Right cardiac atrium (tissue), 5 donors: ENCODE measurements around the gene PEX10. TPM values are rescaled to one million over a fixed set of nuclear protein-coding genes. Genes with fewer than 3 reads are reported as not detected.
"Not testable (repeated sequence)": the region's sequence is repeated elsewhere in the genome, so short reads cannot be mapped to it uniquely, and the experiment has no call there.

ENCODE experiments used
- ATAC-seq, 2 donors: fragments of 200-7000 bp; cut with Tn5 transposase; one replicate each; pipeline versions ENCODE4 v1.8.0 to v1.9.1; 2020; ENCODE audit warnings: moderate library complexity in 2 of 2, mild to moderate bottlenecking in 1 of 2
- DNase-seq, 3 donors: peaks; one replicate each; pipeline ENCODE4 v3.0.0-alpha.2; 2020
- H3K27ac ChIP-seq: one replicate; pipeline ENCODE4 v1.5.1; 2013; ENCODE audit warnings: mild to moderate bottlenecking, low read length, control low read depth, moderate library complexity
- H3K27me3 ChIP-seq: one replicate; pipeline ENCODE4 v1.6.1; 2013; ENCODE audit not compliant: control insufficient read depth, insufficient read depth
- H3K4me1 ChIP-seq: one replicate; pipeline ENCODE4 v1.6.1; 2013; ENCODE audit warnings: low read length; ENCODE audit not compliant: control insufficient read depth, insufficient read depth
- H3K4me3 ChIP-seq: one replicate; pipeline ENCODE4 v1.5.1; 2013; ENCODE audit warnings: low read length, control low read depth
- H3K9me3 ChIP-seq: one replicate; pipeline ENCODE4 v1.6.1; 2013; ENCODE audit warnings: low read length; ENCODE audit not compliant: control insufficient read depth
- WGBS: extraction: QIAGEN DNeasy Blood & Tissue Kit; methylation state at CpG from one replicate; pipeline ENCODE4 v1.1.7; 2013; 5-methylcytosine and 5-hydroxymethylcytosine counted together
- intact Hi-C, 4 donors: fragments of 100-400 bp; cut with DNase I; formaldehyde crosslinking; loops; one replicate each; pipeline versions ENCODE4 v1.11.0 to v1.14.0; 2022 to 2023
- polyA plus RNA-seq: library from polyadenylated mRNA; stranded (reverse); fragments of 200-250 nt; gene quantifications from one replicate; pipeline ENCODE4 v1.2.3, GENCODE V29; 2013
- total RNA-seq, 4 donors: library from RNA; stranded (reverse); fragmentation: NEBNext Ultra II Directional; extraction: Animal tissue kit (Norgen Biotek cat#: 25700); gene quantifications; one replicate each; pipeline ENCODE4 v1.2.1, GENCODE V29; 2021
- donor health status: healthy with polysubstance abuse.
- donor health status: DM: no; HTN: yes; CAD: no.
- donor health status: DM: no; HTN: no; CAD: no.
- donor health status: DM: no; HTN: yes; CAD: no; lungs with severe emphysema.
- donor health status: DM: yes; HTN: yes; CAD: no.

Gene PEX10
- total and polyA plus RNA-seq, 5 donors, result 11.4 to 16.0 (median 14.1) TPM

DNA sequence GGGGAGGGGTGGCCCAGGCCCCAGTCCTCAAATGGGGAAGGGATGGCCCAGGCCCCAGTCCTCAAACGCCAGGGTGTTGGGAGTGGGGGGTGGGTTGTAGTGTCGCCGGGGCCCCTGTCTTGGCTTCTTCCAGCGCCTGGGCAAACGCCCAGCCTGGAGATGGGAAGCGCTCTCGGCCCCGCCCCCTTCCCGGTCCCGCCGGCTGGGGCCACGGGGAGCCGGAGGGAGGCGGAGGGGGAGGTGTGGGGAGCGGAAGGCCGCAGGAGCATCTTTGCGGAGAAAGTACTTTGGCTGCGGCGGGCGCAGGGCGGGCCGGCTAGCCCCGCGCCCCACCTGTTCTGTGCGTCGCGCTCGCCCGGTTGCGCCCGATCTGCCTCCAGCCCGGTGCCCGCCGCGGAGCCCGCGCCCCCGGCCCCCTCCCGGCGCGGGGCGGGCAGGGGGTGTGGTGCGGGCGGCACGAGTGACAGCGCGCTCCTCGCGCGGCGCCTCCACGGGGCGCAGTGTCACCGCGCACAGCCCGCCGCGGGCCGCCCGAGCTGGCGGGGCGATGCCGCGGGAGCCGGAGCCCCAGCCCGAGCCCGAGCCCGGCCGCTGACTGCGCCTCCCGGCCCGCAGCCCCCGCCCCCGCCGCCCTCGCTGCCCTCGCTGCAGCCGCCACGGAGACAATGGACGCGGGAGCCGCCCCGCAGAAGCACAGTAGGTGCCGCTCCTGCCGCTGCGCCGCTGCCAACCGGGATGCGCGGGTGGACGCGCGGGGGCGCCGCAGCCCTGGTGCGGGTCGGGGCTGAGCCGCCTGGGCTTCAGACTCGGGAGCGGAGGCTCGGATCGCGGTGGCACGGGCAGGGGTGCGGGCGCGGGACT, 31.1 kb upstream of the PEX10 start:
- H3K9me3 ChIP-seq, result no peaks in the 10 kb centered on the region
- WGBS, result 2% methylated on average over 107 of the region's 107 CpGs
- no peaks in the 10 kb centered on the region for H3K4me1 ChIP-seq
- intact Hi-C loops, result loop anchor here in 1 of 4 donors (10.0 kb wide), 1 partner anchor 361 kb away; the partner anchor contains the start of gene TTC34
- no peak for ATAC-seq
- DNase-seq, result no peak
- no peaks in the 10 kb centered on the region for H3K27me3 ChIP-seq
- no peak overlapping the region for H3K4me3 ChIP-seq
- no peak overlapping the region for H3K27ac ChIP-seq

DNA sequence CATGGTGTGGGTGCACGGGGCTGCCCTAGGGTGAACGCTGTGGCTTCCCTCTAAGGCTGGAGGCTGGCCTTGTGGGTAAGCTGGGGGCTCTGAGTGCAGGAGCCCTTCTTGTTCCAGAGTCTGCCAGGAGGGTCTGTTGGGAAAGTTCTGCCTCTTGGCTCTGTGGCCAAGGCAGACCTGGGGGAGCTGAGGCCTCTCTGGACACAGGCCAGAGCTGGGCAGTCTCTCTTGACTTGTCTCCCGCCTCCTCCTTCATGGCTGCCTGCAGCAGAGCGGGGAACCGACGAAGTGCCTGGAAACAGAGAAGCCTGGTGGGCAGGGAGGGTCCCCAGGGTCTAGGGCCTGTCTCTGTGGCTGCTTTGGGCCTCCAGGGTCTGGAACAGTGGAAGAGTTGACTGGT, 30.3 kb upstream of the PEX10 start:
- DNase-seq (no peak), ATAC-seq (no peak)
- 54% methylated on average over 6 of the region's 6 CpGs for WGBS
- Histone ChIP-seq H3K4me1 (no peaks in the 10 kb centered on the region), H3K27me3 (no peaks in the 10 kb centered on the region), H3K4me3 (no peak overlapping the region), H3K9me3 (no peaks in the 10 kb centered on the region), H3K27ac (no peak overlapping the region)
- intact Hi-C loops, result loop anchor here in 1 of 4 donors (10.0 kb wide), 1 partner anchor 362 kb away; the partner anchor contains the start of gene TTC34

- DNase-seq, result no peak
- 40% methylated on average over 13 of the region's 13 CpGs for WGBS
- Histone ChIP-seq H3K4me1 (no peaks in the 10 kb centered on the region), H3K27me3 (no peaks in the 10 kb centered on the region), H3K27ac (no peak overlapping the region), H3K4me3 (no peak overlapping the region), H3K9me3 (no peaks in the 10 kb centered on the region)
- intact Hi-C loops, result loop anchor here in 1 of 4 donors (10.0 kb wide), 1 partner anchor 363 kb away; the partner anchor contains the start of gene TTC34
- ATAC-seq, result no peak
Observed at GRCh38 chr1:2441746-2442145, 29.4 kb upstream of the PEX10 start.

- not testable (repeated sequence) for H3K27ac ChIP-seq, H3K27me3 ChIP-seq, H3K4me1 ChIP-seq, DNase-seq, H3K9me3 ChIP-seq, H3K4me3 ChIP-seq
- peak; percentile 12 to 22 for ATAC-seq
- intact Hi-C loops, result loop anchor here in 1 of 4 donors (10.0 kb wide), 1 partner anchor 364 kb away; the partner anchor contains the start of gene TTC34
- WGBS, result 95% methylated on average over 23 of the region's 23 CpGs
Observed at GRCh38 chr1:2440346-2440745, 28.0 kb upstream of the PEX10 start.

- Histone ChIP-seq H3K4me3 (no peak overlapping the region), H3K9me3 (no peaks in the 10 kb centered on the region), H3K27me3 (no peaks in the 10 kb centered on the region), H3K4me1 (no peaks in the 10 kb centered on the region), H3K27ac (no peak overlapping the region)
- intact Hi-C loops, result no loop called here
- WGBS, result 65% methylated on average over 15 of the region's 15 CpGs
- ATAC-seq, result no peak
- no peak for DNase-seq
Observed at GRCh38 chr1:2439369-2439768, 27.0 kb upstream of the PEX10 start.

GRCh38 chr1:2438641-2439040, 26.3 kb upstream of the PEX10 start:
- no peaks in the 10 kb centered on the region for H3K27me3 ChIP-seq
- DNase-seq (no peak), ATAC-seq (no peak)
- H3K4me1 ChIP-seq, result no peaks in the 10 kb centered on the region
- H3K9me3 ChIP-seq, result no peaks in the 10 kb centered on the region
- intact Hi-C loops, result no loop called here
- H3K27ac ChIP-seq, result no peak overlapping the region
- no peak overlapping the region for H3K4me3 ChIP-seq
- WGBS, result 86% methylated on average over 14 of the region's 14 CpGs

DNA sequence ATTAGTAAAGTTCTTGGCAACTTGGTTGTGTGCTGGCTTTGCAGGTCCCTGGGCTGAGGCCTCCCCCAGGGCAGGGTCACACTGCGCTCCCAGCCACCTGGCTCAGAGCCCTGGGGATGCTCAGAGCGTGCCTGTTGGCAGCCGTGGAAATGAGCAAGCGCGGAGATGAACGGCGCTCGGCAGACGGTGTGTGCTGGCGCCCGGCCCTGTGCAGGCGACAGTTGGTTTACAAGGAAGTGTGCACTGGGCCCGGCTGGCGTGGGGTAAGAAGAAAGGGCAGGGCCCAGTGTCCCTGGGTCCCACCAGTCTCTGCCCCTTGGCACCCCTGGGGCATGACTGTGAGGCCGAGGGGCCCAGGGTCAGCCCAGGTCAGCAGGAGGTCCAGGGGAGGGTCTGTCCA, 25.7 kb upstream of the PEX10 start:
- Histone ChIP-seq H3K27ac (no peak overlapping the region), H3K9me3 (no peaks in the 10 kb centered on the region), H3K4me1 (no peaks in the 10 kb centered on the region), H3K4me3 (no peak overlapping the region), H3K27me3 (no peaks in the 10 kb centered on the region)
- intact Hi-C loops, result no loop called here
- 74% methylated on average over 15 of the region's 15 CpGs for WGBS
- DNase-seq, result no peak
- ATAC-seq, result no peak

DNA sequence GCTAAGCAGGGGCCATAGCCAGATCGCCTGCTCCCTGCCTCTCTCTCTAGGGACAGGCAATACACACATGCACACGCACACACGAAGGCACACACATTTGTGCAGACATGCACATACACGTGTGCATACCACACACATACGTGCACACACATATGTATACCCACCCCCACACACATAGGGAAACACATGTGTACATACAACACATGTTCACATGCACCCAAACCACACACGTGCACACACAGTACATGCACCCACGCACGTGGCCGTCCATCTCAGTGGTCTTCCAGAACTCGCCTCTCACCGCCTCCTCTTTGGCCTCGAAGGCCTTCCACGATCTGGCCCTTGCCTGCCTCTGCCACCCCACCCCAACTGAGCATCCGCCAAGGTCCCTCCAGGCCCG, 25.3 kb upstream of the PEX10 start:
- Histone ChIP-seq H3K27me3 (no peaks in the 10 kb centered on the region), H3K27ac (no peak overlapping the region), H3K4me1 (no peaks in the 10 kb centered on the region), H3K9me3 (no peaks in the 10 kb centered on the region), H3K4me3 (no peak overlapping the region)
- WGBS, result 87% methylated on average over 15 of the region's 15 CpGs
- ATAC-seq (no peak), DNase-seq (no peak)
- intact Hi-C loops, result no loop called here

DNA sequence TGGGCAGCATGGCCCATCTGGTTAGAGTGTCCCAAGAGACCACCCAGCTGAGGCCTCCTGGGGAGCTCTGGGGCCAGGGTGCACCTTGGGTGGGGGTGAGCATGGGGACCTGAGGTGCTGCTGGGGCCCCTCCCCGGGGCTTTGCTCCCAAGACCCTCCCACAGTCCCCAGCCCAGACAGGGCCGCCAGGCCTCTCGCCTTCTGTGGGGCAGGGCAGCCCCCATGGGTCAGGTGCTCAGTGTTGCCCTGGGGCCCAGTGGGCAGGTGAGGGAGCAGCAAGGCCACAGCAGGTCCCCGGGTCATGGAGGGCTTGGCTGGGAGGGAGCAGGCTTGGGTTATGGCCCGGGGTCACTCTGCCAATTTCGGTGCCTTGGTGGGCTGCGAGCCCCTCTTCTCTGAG, 24.5 kb upstream of the PEX10 start:
- ATAC-seq, result no peak
- no peaks in the 10 kb centered on the region for H3K27me3 ChIP-seq

DNA sequence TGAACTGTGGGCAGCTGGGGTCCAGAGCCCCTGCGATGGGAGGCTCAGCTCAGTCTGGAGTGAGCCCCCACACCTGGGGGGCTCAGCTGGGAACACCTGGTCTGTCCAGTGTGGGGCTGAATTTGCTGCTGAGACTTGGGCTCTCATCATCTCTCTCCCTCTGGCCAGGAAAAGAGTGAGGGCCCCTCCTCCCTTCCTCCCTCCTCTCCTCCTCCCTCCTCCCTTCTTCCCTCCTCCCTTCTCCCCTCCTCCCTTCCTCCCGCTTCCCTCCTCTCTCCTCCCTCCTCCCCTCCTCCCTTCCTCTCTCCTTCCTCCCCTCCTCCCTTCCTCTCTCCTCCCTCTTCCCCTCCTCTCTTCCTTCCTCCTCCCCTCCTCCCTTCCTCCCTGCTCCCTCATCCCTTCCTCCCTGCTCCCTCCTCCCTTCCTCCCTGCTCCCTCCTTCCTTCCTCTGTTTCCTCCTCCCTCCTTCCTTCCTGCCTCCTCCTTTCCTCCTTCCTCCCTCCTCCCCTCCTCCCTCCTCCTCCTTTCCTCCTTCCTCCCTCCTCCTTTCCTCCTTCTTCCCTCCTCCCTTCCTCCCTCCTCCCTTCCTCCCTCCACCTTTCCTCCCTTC, 23.5 kb upstream of the PEX10 start:
- no peaks in the 10 kb centered on the region for H3K9me3 ChIP-seq
- ATAC-seq (no peak), DNase-seq (no peak)
- WGBS, result 67% methylated on average over 1 of the region's 2 CpGs
- H3K27me3 ChIP-seq, result no peaks in the 10 kb centered on the region
- H3K4me3 ChIP-seq, result no peak overlapping the region
- no peak overlapping the region for H3K27ac ChIP-seq
- no peaks in the 10 kb centered on the region for H3K4me1 ChIP-seq
- intact Hi-C loops, result no loop called here

More for the DNA sequence above, 24.5 kb upstream of the PEX10 start:
- no peaks in the 10 kb centered on the region for H3K9me3 ChIP-seq
- intact Hi-C loops, result no loop called here
- DNase-seq, result no peak
- 76% methylated on average over 7 of the region's 7 CpGs for WGBS
- no peak overlapping the region for H3K4me3 ChIP-seq
- H3K27ac ChIP-seq, result no peak overlapping the region
- H3K4me1 ChIP-seq, result no peaks in the 10 kb centered on the region

DNA sequence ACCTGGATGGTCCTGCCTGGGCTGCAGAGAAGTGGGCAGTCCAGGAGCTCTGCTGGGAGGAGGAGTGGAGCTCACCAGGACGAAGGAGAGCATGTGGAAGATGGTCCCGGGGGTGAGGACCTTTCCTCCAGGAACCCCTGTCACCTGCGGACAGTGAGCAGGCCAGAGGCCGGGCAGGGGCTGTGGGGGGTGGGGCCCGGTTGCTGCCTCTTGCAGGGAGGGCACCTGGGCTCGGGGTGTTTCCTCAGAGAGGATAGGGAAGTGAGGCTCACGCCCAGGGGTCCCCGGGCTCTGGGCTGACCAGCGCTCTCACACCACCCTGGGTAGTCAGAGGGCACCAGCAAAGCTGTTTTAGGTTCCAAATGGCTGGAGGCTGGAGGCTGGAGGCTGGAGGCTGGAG, 22.7 kb upstream of the PEX10 start:
- Histone ChIP-seq H3K4me3 (no peak overlapping the region), H3K27me3 (no peaks in the 10 kb centered on the region), H3K27ac (no peak overlapping the region), H3K9me3 (no peaks in the 10 kb centered on the region), H3K4me1 (no peaks in the 10 kb centered on the region)
- intact Hi-C loops, result no loop called here
- no peak for DNase-seq
- WGBS, result 67% methylated on average over 9 of the region's 9 CpGs
- no peak for ATAC-seq
